HL-60 (cell line): ENCODE results near the gene POLR2J3.
"Not testable (repeated sequence)": the region's sequence is repeated elsewhere in the genome, so short reads cannot be mapped to it uniquely, and the experiment has no call there.

Source experiments
- CTCF ChIP-seq: IDR thresholded peaks from one replicate; pipeline ENCODE4 v1.5.1; 2011; ENCODE audit warnings: low read length, control low read depth, inconsistent platforms; ENCODE audit not compliant: insufficient read depth
- GABPA ChIP-seq: IDR thresholded peaks from 2 replicates; pipeline ENCODE4 v1.6.1; 2012; ENCODE audit warnings: low read depth
- POLR2AphosphoS5 ChIP-seq: IDR thresholded peaks from 2 replicates; pipeline ENCODE4 v1.6.1; 2012; ENCODE audit warnings: low read depth
- REST ChIP-seq: IDR thresholded peaks from 2 replicates; pipeline ENCODE4 v1.6.1; 2012; ENCODE audit warnings: low read depth; ENCODE audit not compliant: insufficient replicate concordance
- SPI1 ChIP-seq: IDR thresholded peaks from 2 replicates; pipeline ENCODE4 v1.6.1; 2012; ENCODE audit warnings: low read depth, mild to moderate bottlenecking, borderline replicate concordance

- TF ChIP-seq CTCF, GABPA, POLR2AphosphoS5, SPI1, REST: not testable (repeated sequence)
These were observed 3.8 kb downstream of the POLR2J3 start for GRCh38 chr7:102568620-102569019.
